ENCODE results near the gene TMEM119. TPM values are rescaled to one million over a fixed set of nuclear protein-coding genes. Genes with fewer than 3 reads are reported as not detected.
"Not testable (repeated sequence)": the region's sequence is repeated elsewhere in the genome, so short reads cannot be mapped to it uniquely, and the experiment has no call there.

TMEM119 gene
- polyA plus RNA-seq, 1 donor: 14.6 TPM

DNA sequence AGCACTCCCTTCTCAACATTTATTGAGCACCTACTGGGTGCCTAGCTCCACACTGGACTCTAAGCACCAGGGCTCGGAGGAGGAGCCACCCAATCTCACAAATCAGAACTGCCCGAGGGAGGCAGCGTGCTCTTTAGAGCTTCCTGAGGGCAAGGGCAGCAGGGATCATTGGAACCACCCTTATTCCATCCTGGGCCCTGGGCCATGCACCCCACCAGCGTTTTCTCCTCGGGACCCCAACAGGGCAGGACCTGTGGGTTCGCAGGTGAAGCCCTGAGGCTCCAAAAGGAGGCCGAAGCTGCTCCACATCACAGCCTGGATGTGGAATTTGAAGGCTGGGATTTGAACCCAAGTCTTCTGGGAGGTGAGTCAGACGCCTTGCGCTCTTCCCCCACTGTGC is 15.4 kb downstream of the TMEM119 start:
- WGBS (ENCODE audit: insufficient coverage, low lambda C conversion rate): no CpG with 5 or more reads among the region's 9 CpGs

DNA sequence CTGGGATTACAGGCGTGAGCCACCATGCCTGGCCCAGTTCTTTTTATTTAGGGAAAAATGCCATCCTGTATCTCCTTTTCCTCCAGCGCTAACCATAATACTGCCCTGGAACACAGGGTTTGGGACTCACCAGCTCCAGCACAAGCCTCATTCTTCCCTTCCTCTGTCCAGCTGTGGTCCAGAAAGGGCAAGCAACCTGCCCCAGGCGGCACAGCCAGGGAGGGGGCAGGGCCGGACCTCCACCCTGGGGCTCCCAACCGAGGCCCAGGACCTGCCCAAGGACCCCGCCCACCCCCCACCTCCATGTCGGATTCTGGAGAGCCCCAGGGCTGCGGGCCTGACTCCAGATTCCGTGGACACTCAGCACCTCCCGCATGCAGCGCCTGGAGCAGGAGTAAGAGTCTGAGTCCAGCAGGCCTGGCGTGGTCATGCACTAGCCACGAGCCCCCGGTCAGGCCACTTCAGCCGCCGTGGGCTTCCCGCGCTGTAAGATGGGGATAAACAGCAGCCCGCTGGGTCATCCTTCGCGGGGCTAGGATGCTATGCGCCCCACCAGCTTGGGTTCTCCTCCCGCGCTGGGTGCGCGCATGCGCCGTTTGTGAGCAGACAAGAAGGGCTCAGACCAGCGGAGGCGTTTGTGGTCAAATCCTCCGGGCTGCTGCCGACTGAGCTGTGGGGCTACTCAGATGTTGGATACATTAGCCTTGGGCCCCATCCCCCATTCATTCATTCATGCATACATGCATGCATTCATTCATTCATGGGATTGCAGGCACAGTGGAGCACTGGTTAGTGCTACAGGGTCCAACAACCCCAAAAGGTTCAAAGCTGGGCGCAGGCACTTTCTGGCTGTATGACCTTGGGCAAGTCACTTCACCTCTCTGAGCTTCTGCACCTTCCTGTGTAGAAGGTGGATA is 16.3 kb downstream of the TMEM119 start:
- no CpG with 5 or more reads among the region's 33 CpGs for WGBS (ENCODE audit: insufficient coverage, low lambda C conversion rate)
- Histone ChIP-seq H3K27ac (ENCODE audit: low read length) (no peak overlapping the region), H3K4me3 (ENCODE audit: low read length) (no peak overlapping the region), H3K27me3 (ENCODE audit: control insufficient read depth, insufficient read depth, low read length) (no peaks in the 10 kb centered on the region), H3K9me3 (ENCODE audit: control insufficient read depth, low read depth, low read length) (peaks cover 5% of the 10 kb centered on the region), H3K36me3 (ENCODE audit: control insufficient read depth, insufficient read depth, low read length) (no peaks in the 10 kb centered on the region), H3K4me1 (ENCODE audit: control insufficient read depth, insufficient read depth, low read length) (no peaks in the 10 kb centered on the region)
- DNase-seq: no peak

More for the DNA sequence above, 15.4 kb downstream of the TMEM119 start:
- no peaks in the 10 kb centered on the region for H3K4me1 ChIP-seq (ENCODE audit: control insufficient read depth, insufficient read depth, low read length)
- H3K27ac ChIP-seq (ENCODE audit: low read length): no peak overlapping the region
- H3K36me3 ChIP-seq (ENCODE audit: control insufficient read depth, insufficient read depth, low read length): no peaks in the 10 kb centered on the region
- DNase-seq: no peak
- H3K27me3 ChIP-seq (ENCODE audit: control insufficient read depth, insufficient read depth, low read length): no peaks in the 10 kb centered on the region
- H3K9me3 ChIP-seq (ENCODE audit: control insufficient read depth, low read depth, low read length): peaks cover 5% of the 10 kb centered on the region
- H3K4me3 ChIP-seq (ENCODE audit: low read length): no peak overlapping the region

DNA sequence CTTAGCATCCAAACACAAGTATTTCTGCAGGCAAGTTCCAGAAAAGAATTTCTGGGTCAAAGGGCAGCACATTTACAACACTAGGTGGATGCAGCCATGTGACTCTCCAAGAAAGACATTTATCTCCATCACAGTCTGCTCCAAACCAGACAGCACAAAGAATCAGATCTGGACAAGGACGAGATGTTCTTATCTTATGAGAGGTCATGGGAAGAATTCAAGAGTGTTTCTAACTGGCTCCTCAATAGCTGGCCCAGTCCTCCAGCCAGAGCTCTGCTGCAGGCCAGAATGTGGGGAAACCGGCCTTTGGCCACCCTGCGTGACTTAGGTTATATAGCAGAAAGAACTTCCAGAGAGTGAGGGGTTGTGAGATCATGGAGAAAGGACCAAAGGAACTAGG is 17.4 kb downstream of the TMEM119 start:
- H3K27me3 ChIP-seq (ENCODE audit: control insufficient read depth, insufficient read depth, low read length): no peaks in the 10 kb centered on the region
- no peak overlapping the region for H3K4me3 ChIP-seq (ENCODE audit: low read length)
- H3K27ac ChIP-seq (ENCODE audit: low read length): no peak overlapping the region
- H3K36me3 ChIP-seq (ENCODE audit: control insufficient read depth, insufficient read depth, low read length): no peaks in the 10 kb centered on the region
- DNase-seq: no peak
- peaks cover 5% of the 10 kb centered on the region for H3K9me3 ChIP-seq (ENCODE audit: control insufficient read depth, low read depth, low read length)
- H3K4me1 ChIP-seq (ENCODE audit: control insufficient read depth, insufficient read depth, low read length): no peaks in the 10 kb centered on the region
- no CpG with 5 or more reads among the region's 3 CpGs for WGBS (ENCODE audit: insufficient coverage, low lambda C conversion rate)

DNA sequence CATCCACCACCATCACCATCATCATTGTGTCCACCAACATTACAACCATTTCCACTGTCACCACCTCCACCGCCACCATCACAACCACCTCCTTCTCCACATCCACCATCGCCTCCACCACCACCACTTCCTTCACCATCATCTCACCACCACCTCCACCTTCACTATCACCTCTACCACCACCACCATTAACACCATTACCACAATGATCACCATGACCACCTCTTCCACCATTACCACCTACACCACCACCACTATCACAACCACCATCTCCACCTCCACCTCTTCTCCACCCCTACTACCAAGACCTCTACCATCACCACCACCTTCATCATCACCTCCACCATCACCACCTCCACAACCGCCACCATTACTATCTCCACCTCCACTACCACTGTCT is 19.1 kb downstream of the TMEM119 start:
- Histone ChIP-seq H3K4me3 (ENCODE audit: low read length) (no peak overlapping the region), H3K27me3 (ENCODE audit: control insufficient read depth, insufficient read depth, low read length) (no peaks in the 10 kb centered on the region), H3K36me3 (ENCODE audit: control insufficient read depth, insufficient read depth, low read length) (no peaks in the 10 kb centered on the region), H3K27ac (ENCODE audit: low read length) (no peak overlapping the region), H3K4me1 (ENCODE audit: control insufficient read depth, insufficient read depth, low read length) (no peaks in the 10 kb centered on the region), H3K9me3 (ENCODE audit: control insufficient read depth, low read depth, low read length) (peaks cover 5% of the 10 kb centered on the region)
- no peak for DNase-seq
- WGBS (ENCODE audit: insufficient coverage, low lambda C conversion rate): 100% methylated on average over 1 of the region's 3 CpGs

DNA sequence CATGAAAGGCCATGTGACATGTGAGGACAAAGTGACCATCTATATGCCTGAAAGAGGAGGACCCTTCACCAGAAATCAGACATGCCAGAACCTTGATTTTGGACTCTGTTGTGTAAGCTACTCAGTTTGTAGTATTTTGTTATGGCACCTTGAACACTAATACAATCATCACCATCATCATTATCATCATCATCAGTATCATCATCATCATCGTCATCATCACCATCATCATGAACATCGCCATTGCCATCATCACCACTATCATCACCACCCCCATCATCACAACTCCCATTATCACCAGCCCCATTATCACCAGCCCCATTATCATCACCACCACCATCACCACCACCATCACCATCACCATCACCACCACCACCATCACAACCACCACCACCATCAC is 19.6 kb downstream of the TMEM119 start:
- H3K4me3 ChIP-seq (ENCODE audit: low read length): no peak overlapping the region
- no peaks in the 10 kb centered on the region for H3K27me3 ChIP-seq (ENCODE audit: control insufficient read depth, insufficient read depth, low read length)
- DNase-seq: no peak
- H3K36me3 ChIP-seq (ENCODE audit: control insufficient read depth, insufficient read depth, low read length): no peaks in the 10 kb centered on the region
- WGBS (ENCODE audit: insufficient coverage, low lambda C conversion rate): 93% methylated on average over 2 of the region's 2 CpGs
- no peak overlapping the region for H3K27ac ChIP-seq (ENCODE audit: low read length)
- no peaks in the 10 kb centered on the region for H3K4me1 ChIP-seq (ENCODE audit: control insufficient read depth, insufficient read depth, low read length)
- peaks cover 5% of the 10 kb centered on the region for H3K9me3 ChIP-seq (ENCODE audit: control insufficient read depth, low read depth, low read length)

DNA sequence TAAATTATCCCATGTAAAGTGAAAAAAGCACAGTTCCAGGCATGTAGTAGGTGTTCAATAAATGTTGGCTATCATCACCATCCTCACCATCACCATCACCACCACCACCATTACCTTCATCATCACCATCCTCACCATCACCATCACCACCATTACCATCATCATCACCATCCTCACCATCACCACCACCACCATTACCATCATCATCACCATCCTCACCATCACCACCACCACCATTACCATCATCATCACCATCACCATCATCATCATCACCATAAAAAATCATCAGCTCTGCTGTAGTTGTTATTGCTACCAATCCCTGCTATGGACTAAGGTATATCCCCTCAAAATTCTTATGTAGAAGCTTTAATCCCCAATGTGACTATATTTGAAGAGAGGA is 20.4 kb downstream of the TMEM119 start:
- Histone ChIP-seq H3K27ac (ENCODE audit: low read length) (no peak overlapping the region), H3K36me3 (ENCODE audit: control insufficient read depth, insufficient read depth, low read length) (no peaks in the 10 kb centered on the region), H3K9me3 (ENCODE audit: control insufficient read depth, low read depth, low read length) (peaks cover 5% of the 10 kb centered on the region), H3K4me3 (ENCODE audit: low read length) (no peak overlapping the region), H3K27me3 (ENCODE audit: control insufficient read depth, insufficient read depth, low read length) (no peaks in the 10 kb centered on the region), H3K4me1 (ENCODE audit: control insufficient read depth, insufficient read depth, low read length) (no peaks in the 10 kb centered on the region)
- no peak for DNase-seq

DNA sequence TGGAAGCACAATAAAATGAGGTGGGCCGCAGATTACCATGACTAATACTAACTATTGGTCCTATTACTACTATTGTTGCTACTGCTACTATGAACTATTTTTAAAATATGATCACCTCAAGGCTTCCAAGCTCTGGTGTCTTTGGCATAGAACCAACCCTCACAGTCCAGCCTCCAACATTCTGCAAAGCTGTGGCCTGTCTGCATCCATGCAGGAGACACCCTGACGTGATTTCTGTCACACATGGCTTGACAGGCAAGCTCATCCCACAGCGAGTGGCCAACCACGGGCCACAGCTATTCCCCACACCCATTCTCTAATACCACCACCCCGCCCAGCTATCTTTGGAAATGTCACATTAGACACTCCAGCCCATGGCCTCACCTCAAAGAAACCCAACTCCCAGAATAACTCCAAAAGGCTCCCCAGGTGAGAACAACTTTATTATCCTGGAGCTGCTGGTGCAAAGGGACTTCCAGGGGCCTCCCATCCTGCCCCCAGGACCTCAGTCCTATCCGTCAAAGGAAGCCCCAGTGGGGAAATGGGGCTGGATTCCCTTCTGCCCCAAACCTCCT is 21.1 kb downstream of the TMEM119 start:
- DNase-seq: no peak
- Histone ChIP-seq H3K36me3 (ENCODE audit: control insufficient read depth, insufficient read depth, low read length) (no peaks in the 10 kb centered on the region), H3K4me1 (ENCODE audit: control insufficient read depth, insufficient read depth, low read length) (no peaks in the 10 kb centered on the region), H3K4me3 (ENCODE audit: low read length) (no peak overlapping the region), H3K9me3 (ENCODE audit: control insufficient read depth, low read depth, low read length) (peaks cover 5% of the 10 kb centered on the region), H3K27ac (ENCODE audit: low read length) (no peak overlapping the region), H3K27me3 (ENCODE audit: control insufficient read depth, insufficient read depth, low read length) (no peaks in the 10 kb centered on the region)
- no CpG with 5 or more reads among the region's 6 CpGs for WGBS (ENCODE audit: insufficient coverage, low lambda C conversion rate)

DNA sequence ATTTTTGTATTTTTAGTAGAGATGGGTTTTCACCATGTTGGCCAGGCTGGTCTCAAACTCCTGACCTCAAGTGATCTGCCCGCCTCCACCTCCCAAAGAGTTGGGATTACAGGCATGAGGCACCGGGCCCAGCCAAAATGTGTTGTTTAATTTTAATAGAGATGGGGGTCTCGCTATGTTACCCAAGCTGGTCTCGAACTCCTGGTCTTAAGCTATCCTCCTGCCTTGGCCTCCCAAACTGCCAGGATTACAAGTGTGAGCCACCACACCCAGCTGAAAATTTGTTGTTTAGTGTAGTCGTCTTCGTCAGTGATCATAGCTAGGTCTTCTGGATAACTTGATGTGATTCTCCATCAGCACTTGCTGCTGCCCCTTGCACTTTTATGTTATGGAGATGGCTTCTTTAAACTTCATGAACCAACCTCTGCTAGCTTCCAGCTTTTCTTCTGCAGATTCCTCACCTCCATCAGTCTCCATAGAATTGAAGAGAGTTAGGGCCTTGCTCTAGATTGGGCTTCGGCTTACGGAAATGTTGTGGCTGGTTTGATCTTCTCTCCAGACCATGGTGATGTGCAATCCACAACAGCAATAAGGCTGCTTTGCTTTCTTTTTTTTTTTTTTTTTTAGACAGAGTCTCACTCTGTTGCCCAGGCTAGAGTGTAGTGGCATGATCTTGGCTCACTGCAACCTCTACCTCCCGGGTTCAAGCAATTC is 22.5 kb downstream of the TMEM119 start:
- DNase-seq: no peak
- no CpG with 5 or more reads among the region's 9 CpGs for WGBS (ENCODE audit: insufficient coverage, low lambda C conversion rate)
- Histone ChIP-seq H3K36me3 (ENCODE audit: control insufficient read depth, insufficient read depth, low read length) (no peaks in the 10 kb centered on the region), H3K27me3 (ENCODE audit: control insufficient read depth, insufficient read depth, low read length) (no peaks in the 10 kb centered on the region), H3K4me1 (ENCODE audit: control insufficient read depth, insufficient read depth, low read length) (no peaks in the 10 kb centered on the region), H3K27ac (ENCODE audit: low read length) (no peak overlapping the region), H3K9me3 (ENCODE audit: control insufficient read depth, low read depth, low read length) (peaks cover 5% of the 10 kb centered on the region), H3K4me3 (ENCODE audit: low read length) (no peak overlapping the region)

DNA sequence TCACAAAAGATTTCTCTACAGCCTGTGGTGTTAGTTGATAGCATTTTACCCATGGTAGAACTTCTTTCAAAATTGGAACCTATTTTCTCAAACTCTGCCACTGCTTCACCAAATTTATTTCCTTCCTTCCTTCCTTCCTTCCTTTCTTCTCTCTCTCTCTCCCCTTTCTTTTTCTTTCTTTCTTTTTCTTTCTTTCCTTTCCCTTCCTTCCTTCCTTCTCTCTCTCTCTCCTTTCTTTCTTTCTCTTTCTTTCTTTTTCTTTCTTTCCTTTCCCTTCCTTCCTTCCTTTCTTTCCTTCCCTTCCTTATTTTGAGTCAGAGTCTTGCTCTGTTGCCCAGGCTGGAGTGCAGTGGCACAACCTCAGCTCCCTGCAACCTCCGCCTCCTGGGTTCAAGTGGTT is 23.6 kb downstream of the TMEM119 start:
- not testable (repeated sequence) for H3K27ac ChIP-seq (ENCODE audit: low read length); H3K4me3 ChIP-seq (ENCODE audit: low read length); H3K27me3 ChIP-seq (ENCODE audit: control insufficient read depth, insufficient read depth, low read length); H3K4me1 ChIP-seq (ENCODE audit: control insufficient read depth, insufficient read depth, low read length); H3K9me3 ChIP-seq (ENCODE audit: control insufficient read depth, low read depth, low read length); DNase-seq; H3K36me3 ChIP-seq (ENCODE audit: control insufficient read depth, insufficient read depth, low read length)
- no CpG with 5 or more reads among the region's 1 CpG for WGBS (ENCODE audit: insufficient coverage, low lambda C conversion rate)

DNA sequence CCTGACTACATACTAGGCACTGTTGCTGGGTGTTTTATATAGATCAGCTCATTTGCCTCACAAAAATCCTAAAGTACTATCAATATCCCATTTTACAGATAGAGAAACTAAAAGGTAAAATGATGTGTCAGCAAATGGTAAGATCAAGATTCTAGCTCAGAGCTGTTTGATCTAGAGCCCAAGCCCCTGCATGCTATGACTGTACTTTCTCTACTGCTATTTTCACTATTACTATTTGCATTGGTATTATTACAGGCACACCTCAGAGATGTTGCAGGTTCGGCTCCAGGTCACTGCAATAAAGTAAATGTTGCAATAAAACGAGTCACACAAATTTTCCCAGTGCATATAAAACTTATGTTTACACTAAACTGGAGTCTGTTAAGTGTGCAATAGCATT is 24.6 kb downstream of the TMEM119 start:
- Histone ChIP-seq H3K9me3 (ENCODE audit: control insufficient read depth, low read depth, low read length) (no peaks in the 10 kb centered on the region), H3K36me3 (ENCODE audit: control insufficient read depth, insufficient read depth, low read length) (peaks cover 8% of the 10 kb centered on the region), H3K27me3 (ENCODE audit: control insufficient read depth, insufficient read depth, low read length) (no peaks in the 10 kb centered on the region), H3K4me1 (ENCODE audit: control insufficient read depth, insufficient read depth, low read length) (no peaks in the 10 kb centered on the region), H3K27ac (ENCODE audit: low read length) (no peak overlapping the region), H3K4me3 (ENCODE audit: low read length) (no peak overlapping the region)
- 43% methylated on average over 1 of the region's 2 CpGs for WGBS (ENCODE audit: insufficient coverage, low lambda C conversion rate)
- no peak for DNase-seq

Data from large intestine (tissue), 3 donors.